Naive B cell (primary cell): ENCODE measurements around the gene MATN1. TPM values are rescaled to one million over a fixed set of nuclear protein-coding genes. Genes with fewer than 3 reads are reported as not detected.
"Not testable (repeated sequence)": the region's sequence is repeated elsewhere in the genome, so short reads cannot be mapped to it uniquely, and the experiment has no call there.

Source experiments
- ATAC-seq, 2 donors: fragments of 150-1000 bp; cut with Tn5 transposase; 2 replicates each; pipeline ENCODE4 v1.10.0; 2021; ENCODE audit warnings: low read depth in 2 of 2, mild to moderate bottlenecking in 2 of 2, moderate library complexity in 2 of 2
- DNase-seq: peaks from one replicate; pipeline ENCODE4 v3.0.0; 2022
- H3K27ac Mint-ChIP-seq, 6 donors: one replicate each; pipeline ENCODE4 v1.8.0; 2020 to 2022; ENCODE audit warnings: mild to moderate bottlenecking in 6 of 6, mixed read lengths in 6 of 6, moderate library complexity in 5 of 6, inconsistent platforms in 2 of 6
- H3K27me3 Mint-ChIP-seq, 3 donors: one replicate each; pipeline ENCODE4 v1.8.0; 2021 to 2022; ENCODE audit warnings: mixed read lengths in 3 of 3, mild to moderate bottlenecking in 1 of 3
- H3K36me3 Mint-ChIP-seq, 2 donors: one replicate each; pipeline ENCODE4 v1.8.0; 2020 to 2022; ENCODE audit warnings: mixed read lengths in 2 of 2, inconsistent platforms in 1 of 2, mild to moderate bottlenecking in 1 of 2
- H3K4me1 Mint-ChIP-seq, 3 donors: one replicate each; pipeline ENCODE4 v1.8.0; 2020 to 2022; ENCODE audit warnings: mixed read lengths in 3 of 3, inconsistent platforms in 1 of 3, mild to moderate bottlenecking in 1 of 3, moderate library complexity in 1 of 3
- H3K4me3 Mint-ChIP-seq, 8 donors: one replicate each; pipeline ENCODE4 v1.8.0; 2020 to 2022; ENCODE audit warnings: mild to moderate bottlenecking in 8 of 8, mixed read lengths in 8 of 8, moderate library complexity in 8 of 8, inconsistent platforms in 2 of 8
- H3K9me3 Mint-ChIP-seq, 7 donors: one replicate each; pipeline ENCODE4 v1.8.0; 2020 to 2022; ENCODE audit warnings: mixed read lengths in 7 of 7, mild to moderate bottlenecking in 5 of 7, inconsistent platforms in 2 of 7, moderate library complexity in 1 of 7
- polyA plus RNA-seq, 6 donors: library from polyadenylated mRNA; unstranded; fragments of 300-500 nt; fragmentation: Illumina TruSeq; gene quantifications; one replicate each; pipeline ENCODE4 v1.2.3, GENCODE V29; 2021; ENCODE audit warnings: low read depth in 6 of 6

MATN1 gene
- polyA plus RNA-seq, 6 donors from 2014 or later = 0.21 to 3.1 (median 0.39) TPM

GRCh38 chr1:30688516-30688915 is 34.9 kb downstream of the MATN1 start:
- not testable (repeated sequence) for H3K9me3 Mint-ChIP-seq, H3K27ac Mint-ChIP-seq, H3K4me3 Mint-ChIP-seq, ATAC-seq, DNase-seq, H3K36me3 Mint-ChIP-seq
- Mint-ChIP-seq H3K27me3 (peaks cover 44 to 88% (median 86%) of the 10 kb centered on the region in 3 donors), H3K4me1 (peaks cover 13 to 28% (median 13%) of the 10 kb centered on the region in 3 donors)

GRCh38 chr1:30687886-30688285 is 35.5 kb downstream of the MATN1 start:
- Mint-ChIP-seq H3K36me3 (no peaks in the 10 kb centered on the region), H3K9me3 (peaks cover 0 to 5% (median 0%) of the 10 kb centered on the region in 7 donors), H3K27ac (peak overlapping the region in 1 of 6 donors; percentile 61), H3K27me3 (peaks cover 49 to 93% (median 92%) of the 10 kb centered on the region in 3 donors), H3K4me1 (peaks cover 11 to 25% (median 13%) of the 10 kb centered on the region in 3 donors), H3K4me3 (no peak overlapping the region)
- DNase-seq = no peak
- ATAC-seq = no peak

GRCh38 chr1:30686236-30686935 is 37.0 kb downstream of the MATN1 start:
- H3K27ac Mint-ChIP-seq = no peak overlapping the region
- no peaks in the 10 kb centered on the region for H3K36me3 Mint-ChIP-seq
- H3K9me3 Mint-ChIP-seq = peaks cover 0 to 1% (median 0%) of the 10 kb centered on the region in 7 donors
- peaks cover 54 to 93% (median 92%) of the 10 kb centered on the region in 3 donors for H3K27me3 Mint-ChIP-seq
- DNase-seq = no peak
- peaks cover 0 to 18% (median 13%) of the 10 kb centered on the region in 3 donors for H3K4me1 Mint-ChIP-seq
- H3K4me3 Mint-ChIP-seq = peak overlapping the region in 4 of 8 donors; percentile 47 to 78 (median 68)
- no peak for ATAC-seq

GRCh38 chr1:30685796-30686165 is 37.6 kb downstream of the MATN1 start:
- Mint-ChIP-seq H3K36me3 (no peaks in the 10 kb centered on the region), H3K27ac (peak overlapping the region in 1 of 6 donors; percentile 82), H3K9me3 (peaks cover 0 to 1% (median 0%) of the 10 kb centered on the region in 7 donors), H3K4me3 (peak overlapping the region in 6 of 8 donors; percentile 6 to 78 (median 61)), H3K4me1 (peaks cover 0 to 18% (median 13%) of the 10 kb centered on the region in 3 donors), H3K27me3 (peaks cover 54 to 96% (median 95%) of the 10 kb centered on the region in 3 donors)
- ATAC-seq (no peak), DNase-seq (no peak)

- peaks cover 0 to 2% (median 0%) of the 10 kb centered on the region in 7 donors for H3K9me3 Mint-ChIP-seq
Measured at GRCh38 chr1:30684881-30685795, 38.2 kb downstream of the MATN1 start.

GRCh38 chr1:30684259-30684658 is 39.1 kb downstream of the MATN1 start:
- no peak overlapping the region for H3K27ac Mint-ChIP-seq
- H3K27me3 Mint-ChIP-seq = peaks cover 54 to 89% (median 80%) of the 10 kb centered on the region in 3 donors
- DNase-seq (no peak), ATAC-seq (no peak)
- no peaks in the 10 kb centered on the region for H3K36me3 Mint-ChIP-seq
- peaks cover 0 to 18% (median 13%) of the 10 kb centered on the region in 3 donors for H3K4me1 Mint-ChIP-seq
- peaks cover 0 to 5% (median 2%) of the 10 kb centered on the region in 7 donors for H3K9me3 Mint-ChIP-seq
- H3K4me3 Mint-ChIP-seq = peak overlapping the region in 4 of 8 donors; percentile 39 to 81 (median 56)

More at GRCh38 chr1:30684881-30685795, 38.2 kb downstream of the MATN1 start:
- Mint-ChIP-seq H3K36me3 (no peaks in the 10 kb centered on the region), H3K27ac (peak overlapping the region in 1 of 6 donors; percentile 69), H3K27me3 (peaks cover 54 to 96% (median 88%) of the 10 kb centered on the region in 3 donors), H3K4me1 (peaks cover 0 to 18% (median 13%) of the 10 kb centered on the region in 3 donors), H3K4me3 (peak overlapping the region in 6 of 8 donors; percentile 67 to 82 (median 72))
- peak; percentile 5 for DNase-seq
- ATAC-seq = peak; percentile 45 to 49

- H3K4me3 Mint-ChIP-seq = no peak overlapping the region
- peaks cover 0 to 3% of the 10 kb centered on the region in 2 donors for H3K36me3 Mint-ChIP-seq
- H3K9me3 Mint-ChIP-seq = peaks cover 0 to 8% (median 4%) of the 10 kb centered on the region in 7 donors
- H3K4me1 Mint-ChIP-seq = peaks cover 0 to 18% (median 13%) of the 10 kb centered on the region in 3 donors
- H3K27ac Mint-ChIP-seq = no peak overlapping the region
- no peak for DNase-seq
- peaks cover 51 to 88% (median 80%) of the 10 kb centered on the region in 3 donors for H3K27me3 Mint-ChIP-seq
- ATAC-seq = no peak
Measured at GRCh38 chr1:30683699-30684098, 39.7 kb downstream of the MATN1 start.

- DNase-seq (no peak), ATAC-seq (no peak)
- Mint-ChIP-seq H3K4me1 (peaks cover 0 to 18% (median 13%) of the 10 kb centered on the region in 3 donors), H3K27ac (no peak overlapping the region), H3K9me3 (peaks cover 0 to 19% (median 7%) of the 10 kb centered on the region in 7 donors), H3K27me3 (peaks cover 54 to 88% (median 84%) of the 10 kb centered on the region in 3 donors), H3K4me3 (no peak overlapping the region), H3K36me3 (peaks cover 0 to 8% of the 10 kb centered on the region in 2 donors)
Measured at GRCh38 chr1:30682396-30683275, 40.7 kb downstream of the MATN1 start.

GRCh38 chr1:30681782-30682181 is 41.6 kb downstream of the MATN1 start:
- H3K27ac Mint-ChIP-seq = no peak overlapping the region
- H3K9me3 Mint-ChIP-seq = peaks cover 0 to 25% (median 9%) of the 10 kb centered on the region in 7 donors

GRCh38 chr1:30680879-30681278 is 42.5 kb downstream of the MATN1 start:
- H3K36me3 Mint-ChIP-seq = peaks cover 0 to 8% of the 10 kb centered on the region in 2 donors
- H3K4me1 Mint-ChIP-seq = peaks cover 0 to 16% (median 13%) of the 10 kb centered on the region in 3 donors
- H3K4me3 Mint-ChIP-seq = no peak overlapping the region
- no peak for DNase-seq
- peaks cover 48 to 76% (median 74%) of the 10 kb centered on the region in 3 donors for H3K27me3 Mint-ChIP-seq
- no peak overlapping the region for H3K27ac Mint-ChIP-seq
- ATAC-seq = no peak
- H3K9me3 Mint-ChIP-seq = peaks cover 0 to 31% (median 10%) of the 10 kb centered on the region in 7 donors

More at GRCh38 chr1:30681782-30682181, 41.6 kb downstream of the MATN1 start:
- Mint-ChIP-seq H3K4me1 (peaks cover 0 to 18% (median 13%) of the 10 kb centered on the region in 3 donors), H3K4me3 (no peak overlapping the region), H3K36me3 (peaks cover 0 to 8% of the 10 kb centered on the region in 2 donors), H3K27me3 (peaks cover 51 to 85% (median 83%) of the 10 kb centered on the region in 3 donors)
- DNase-seq = no peak
- ATAC-seq = no peak

GRCh38 chr1:30680429-30680828 is 43.0 kb downstream of the MATN1 start:
- no peak for DNase-seq
- peaks cover 48 to 75% (median 69%) of the 10 kb centered on the region in 3 donors for H3K27me3 Mint-ChIP-seq
- no peak overlapping the region for H3K27ac Mint-ChIP-seq
- H3K4me1 Mint-ChIP-seq = peaks cover 0 to 13% (median 11%) of the 10 kb centered on the region in 3 donors
- peaks cover 0 to 36% (median 15%) of the 10 kb centered on the region in 7 donors for H3K9me3 Mint-ChIP-seq
- H3K4me3 Mint-ChIP-seq = no peak overlapping the region
- no peak for ATAC-seq
- peaks cover 0 to 8% of the 10 kb centered on the region in 2 donors for H3K36me3 Mint-ChIP-seq

GRCh38 chr1:30679976-30680305 is 43.4 kb downstream of the MATN1 start:
- Mint-ChIP-seq H3K36me3 (peaks cover 0 to 8% of the 10 kb centered on the region in 2 donors), H3K27ac (no peak overlapping the region), H3K4me1 (peaks cover 0 to 10% (median 7%) of the 10 kb centered on the region in 3 donors), H3K4me3 (no peak overlapping the region), H3K27me3 (peaks cover 47 to 75% (median 64%) of the 10 kb centered on the region in 3 donors), H3K9me3 (peaks cover 0 to 41% (median 16%) of the 10 kb centered on the region in 7 donors)
- DNase-seq = no peak
- no peak for ATAC-seq
